Measurements from ENCODE around the gene HHIPL2.
"Not testable (repeated sequence)": the region's sequence is repeated elsewhere in the genome, so short reads cannot be mapped to it uniquely, and the experiment has no call there.

The HHIPL2 gene

DNA sequence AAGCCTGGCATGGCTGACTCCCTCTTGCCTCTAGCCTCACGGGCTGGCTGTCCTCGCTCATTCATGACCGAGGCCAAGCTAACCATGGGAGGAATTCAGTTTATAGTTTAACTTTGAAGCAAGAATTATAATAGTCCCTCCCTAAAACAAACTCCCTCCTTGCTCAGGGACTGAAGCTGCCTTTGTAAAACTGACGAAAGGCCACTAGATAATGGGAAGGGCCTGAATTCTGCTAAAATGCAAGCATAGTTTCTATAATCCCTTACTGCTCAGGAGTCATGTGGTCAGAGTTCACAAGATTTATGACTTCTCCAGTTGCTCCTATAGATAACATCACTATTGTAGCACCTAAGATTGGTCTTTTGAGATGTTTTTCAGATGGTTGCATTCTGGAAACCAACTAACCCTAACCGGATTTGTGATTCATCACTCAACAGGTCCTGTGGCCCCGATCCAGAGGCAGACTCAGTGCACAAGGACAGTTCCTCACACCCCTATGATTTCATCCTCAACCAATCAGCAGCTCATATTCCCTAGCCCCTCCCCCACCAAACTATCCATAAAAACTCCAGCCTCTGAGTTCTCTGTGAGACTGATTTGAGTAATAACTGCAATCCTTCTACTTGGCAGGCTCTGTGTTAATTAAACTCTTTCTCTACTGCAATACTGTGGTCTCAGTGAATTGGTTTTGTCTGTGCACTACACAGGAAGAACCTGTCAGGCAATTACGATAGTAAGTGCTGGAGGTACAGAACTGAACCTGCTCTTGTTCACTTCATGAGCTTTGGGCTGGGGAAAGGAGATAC is 26.4 kb downstream of the HHIPL2 start:
- H3K4me3 ChIP-seq (ENCODE audit: control insufficient read depth, low read depth, low read length): no peak overlapping the region
- TF ChIP-seq, protein P1, sequence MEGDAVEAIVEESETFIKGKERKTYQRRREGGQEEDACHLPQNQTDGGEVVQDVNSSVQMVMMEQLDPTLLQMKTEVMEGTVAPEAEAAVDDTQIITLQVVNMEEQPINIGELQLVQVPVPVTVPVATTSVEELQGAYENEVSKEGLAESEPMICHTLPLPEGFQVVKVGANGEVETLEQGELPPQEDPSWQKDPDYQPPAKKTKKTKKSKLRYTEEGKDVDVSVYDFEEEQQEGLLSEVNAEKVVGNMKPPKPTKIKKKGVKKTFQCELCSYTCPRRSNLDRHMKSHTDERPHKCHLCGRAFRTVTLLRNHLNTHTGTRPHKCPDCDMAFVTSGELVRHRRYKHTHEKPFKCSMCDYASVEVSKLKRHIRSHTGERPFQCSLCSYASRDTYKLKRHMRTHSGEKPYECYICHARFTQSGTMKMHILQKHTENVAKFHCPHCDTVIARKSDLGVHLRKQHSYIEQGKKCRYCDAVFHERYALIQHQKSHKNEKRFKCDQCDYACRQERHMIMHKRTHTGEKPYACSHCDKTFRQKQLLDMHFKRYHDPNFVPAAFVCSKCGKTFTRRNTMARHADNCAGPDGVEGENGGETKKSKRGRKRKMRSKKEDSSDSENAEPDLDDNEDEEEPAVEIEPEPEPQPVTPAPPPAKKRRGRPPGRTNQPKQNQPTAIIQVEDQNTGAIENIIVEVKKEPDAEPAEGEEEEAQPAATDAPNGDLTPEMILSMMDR (conservative IDR thresholded peaks at IDR 0.05; ENCODE audit: control insufficient read depth, insufficient read depth, low read depth, low read length): no peak
- DNase-seq (ENCODE audit: low read depth): peak; percentile 79

DNA sequence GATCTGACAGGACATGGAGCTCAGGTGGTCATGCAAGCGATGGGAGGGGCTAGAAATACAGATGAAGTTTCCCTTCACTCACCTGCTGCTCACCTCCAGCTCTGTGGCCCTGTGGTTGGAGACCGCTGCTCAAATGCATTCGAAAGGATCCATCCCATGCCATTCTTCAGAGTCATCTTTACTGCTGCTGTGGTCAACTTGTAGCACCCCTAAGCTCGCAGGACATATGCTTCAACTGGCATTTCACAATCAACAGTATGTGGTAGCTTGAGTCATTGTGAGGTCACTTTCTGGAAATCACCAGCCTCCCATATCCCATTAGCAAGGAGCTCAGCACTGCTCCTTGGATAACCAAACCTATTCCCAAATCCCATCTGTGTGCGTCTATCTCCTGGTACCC is 58.4 kb downstream of the HHIPL2 start:
- not testable (repeated sequence) for H3K4me3 ChIP-seq (ENCODE audit: control insufficient read depth, low read depth, low read length)
- DNase-seq (ENCODE audit: low read depth): peak; percentile 94

DNA sequence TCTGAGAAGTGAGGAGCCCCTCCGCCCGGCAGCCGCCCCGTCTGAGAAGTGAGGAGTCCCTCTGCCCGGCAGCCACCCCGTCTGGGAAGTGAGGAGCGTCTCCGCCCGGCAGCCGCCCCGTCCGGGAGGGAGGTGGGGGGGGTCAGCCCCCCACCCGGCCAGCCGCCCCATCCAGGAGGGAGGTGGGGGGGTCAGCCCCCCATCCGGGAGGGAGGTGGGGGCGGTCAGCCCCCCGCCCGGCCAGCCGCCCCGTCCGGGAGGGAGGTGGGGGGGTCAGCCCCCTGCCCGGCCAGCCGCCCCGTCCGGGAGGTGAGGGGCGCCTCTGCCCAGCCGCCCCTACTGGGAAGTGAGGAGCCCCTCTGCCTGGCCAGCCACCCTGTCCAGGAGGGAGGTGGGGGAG is 60.1 kb downstream of the HHIPL2 start:
- H3K4me3 ChIP-seq (ENCODE audit: control insufficient read depth, low read depth, low read length); DNase-seq (ENCODE audit: low read depth): not testable (repeated sequence)

GRCh38 chr1:222484005-222484404 is 63.9 kb downstream of the HHIPL2 start:
- not testable (repeated sequence) for H3K4me3 ChIP-seq (ENCODE audit: control insufficient read depth, low read depth, low read length)
- peak; percentile 64 for DNase-seq (ENCODE audit: low read depth)

- not testable (repeated sequence) for DNase-seq (ENCODE audit: low read depth)
These were observed 68.3 kb downstream of the HHIPL2 start for GRCh38 chr1:222479567-222479966.

GRCh38 chr1:222476436-222476835 is 71.5 kb downstream of the HHIPL2 start:
- H3K4me3 ChIP-seq (ENCODE audit: control insufficient read depth, low read depth, low read length): not testable (repeated sequence)
- TF ChIP-seq, protein P1 (conservative IDR thresholded peaks at IDR 0.05; ENCODE audit: control insufficient read depth, insufficient read depth, low read depth, low read length): peak; percentile 15
- peak; percentile 65 for DNase-seq (ENCODE audit: low read depth)

More at GRCh38 chr1:222479567-222479966, 68.3 kb downstream of the HHIPL2 start:
- not testable (repeated sequence) for H3K4me3 ChIP-seq (ENCODE audit: control insufficient read depth, low read depth, low read length)

DNA sequence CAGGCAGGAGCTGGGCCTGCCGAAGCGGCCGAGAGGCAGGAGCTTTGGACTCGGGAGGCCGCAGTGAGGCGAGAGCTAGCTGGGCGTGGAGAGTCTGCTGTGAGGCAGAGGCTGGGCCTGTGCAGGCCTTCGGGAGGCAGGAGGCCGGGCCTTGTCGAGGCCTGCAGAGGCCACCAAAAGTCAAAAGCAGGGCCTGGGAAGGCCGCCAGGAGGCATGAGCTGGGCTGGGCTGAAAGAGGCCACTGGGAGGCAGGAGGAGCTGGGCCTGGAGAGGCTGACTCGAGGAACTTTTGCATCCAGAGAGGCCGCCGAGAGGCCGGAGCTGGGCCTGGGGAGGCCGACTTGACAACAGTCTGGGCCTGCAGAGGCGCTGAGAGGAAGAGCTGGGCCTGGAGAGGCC is 74.2 kb downstream of the HHIPL2 start:
- H3K4me3 ChIP-seq (ENCODE audit: control insufficient read depth, low read depth, low read length); DNase-seq (ENCODE audit: low read depth): not testable (repeated sequence)

DNA sequence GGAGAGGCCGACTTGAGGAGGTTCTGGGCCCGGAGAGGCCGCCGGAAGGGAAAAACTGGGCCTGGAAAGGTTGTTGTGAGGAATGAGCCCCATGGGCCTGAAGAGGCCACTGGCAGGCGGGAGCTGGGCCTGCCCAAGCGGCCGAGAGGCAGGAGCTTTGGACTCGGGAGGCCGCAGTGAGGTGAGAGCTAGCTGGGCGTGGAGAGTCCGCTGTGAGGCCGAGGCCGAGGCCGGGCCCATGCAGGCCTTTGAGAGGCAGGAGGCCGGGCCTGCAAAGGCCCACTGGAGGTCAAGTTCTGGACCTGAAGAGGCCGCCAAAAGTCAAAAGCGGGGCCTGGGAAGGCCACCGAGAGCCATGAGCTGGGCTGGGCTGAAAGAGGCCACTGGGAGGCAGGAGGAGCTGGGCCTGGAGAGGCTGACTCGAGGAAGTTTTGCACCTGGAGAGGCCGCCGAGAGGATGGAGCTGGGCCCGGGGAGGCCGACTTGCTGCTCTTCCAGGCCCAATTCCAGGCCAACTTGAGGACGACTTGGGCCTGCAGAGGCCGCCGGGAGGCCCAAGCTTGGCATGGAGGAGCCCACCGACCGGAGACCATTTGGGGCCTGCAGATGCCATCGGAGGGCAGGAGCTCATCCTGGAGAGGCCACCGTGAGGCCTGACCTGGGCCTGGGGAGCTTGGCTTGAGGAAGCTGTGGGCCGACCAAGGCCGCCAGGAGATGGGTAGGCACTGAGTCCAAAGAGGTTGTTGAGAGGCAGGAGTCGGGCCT is 74.9 kb downstream of the HHIPL2 start:
- not testable (repeated sequence) for DNase-seq (ENCODE audit: low read depth)

More for the DNA sequence above, 74.9 kb downstream of the HHIPL2 start:
- H3K4me3 ChIP-seq (ENCODE audit: control insufficient read depth, low read depth, low read length): not testable (repeated sequence)
